GM23338 (cell line): ENCODE measurements around the gene FAT1.

ENCODE experiments used
- CREB1 ChIP-seq: fragments of 250-450 bp; sonication (Bioruptor Pico); IDR thresholded peaks from 2 replicates; pipeline ENCODE4 v1.5.0; 2020; ENCODE audit warnings: low read depth, mild to moderate bottlenecking, moderate library complexity
- EZH2 ChIP-seq: fragments of 200-600 bp; sonication (generic); IDR thresholded peaks from one replicate; pipeline ENCODE4 v1.8.0; 2017; ENCODE audit warnings: antibody characterized with exemption, mild to moderate bottlenecking, low read depth; ENCODE audit not compliant: unreplicated experiment
- EZH2phosphoT487 ChIP-seq: fragments of 200-600 bp; sonication (generic); IDR thresholded peaks from one replicate; pipeline ENCODE4 v1.8.1; 2018; ENCODE audit warnings: antibody characterized with exemption; ENCODE audit not compliant: unreplicated experiment
- POLR2AphosphoS5 ChIP-seq: IDR thresholded peaks from 2 replicates; pipeline ENCODE4 v1.6.1; 2016; ENCODE audit warnings: antibody characterized with exemption, low read depth
- STAT1 ChIP-seq: IDR thresholded peaks from one replicate; pipeline ENCODE4 v1.6.1; 2016; ENCODE audit warnings: antibody characterized with exemption; ENCODE audit not compliant: unreplicated experiment
- TF ChIP-seq, protein P1 (sequence below), 2 experiments: fragments of 200-600 bp in 1 of 2; sonication (generic) in 1 of 2; conservative IDR thresholded peaks; 2 replicates each; pipeline versions ENCODE4 v1.5.1 to v1.6.1; 2016 to 2017; ENCODE audit warnings: antibody characterized with exemption in 2 of 2, low read depth in 2 of 2, mild to moderate bottlenecking in 2 of 2, moderate library complexity in 1 of 2
- TF ChIP-seq, protein P2 (sequence below): IDR thresholded peaks from one replicate; pipeline ENCODE4 v1.6.1; 2018; ENCODE audit warnings: antibody characterized with exemption; ENCODE audit not compliant: unreplicated experiment

DNA sequence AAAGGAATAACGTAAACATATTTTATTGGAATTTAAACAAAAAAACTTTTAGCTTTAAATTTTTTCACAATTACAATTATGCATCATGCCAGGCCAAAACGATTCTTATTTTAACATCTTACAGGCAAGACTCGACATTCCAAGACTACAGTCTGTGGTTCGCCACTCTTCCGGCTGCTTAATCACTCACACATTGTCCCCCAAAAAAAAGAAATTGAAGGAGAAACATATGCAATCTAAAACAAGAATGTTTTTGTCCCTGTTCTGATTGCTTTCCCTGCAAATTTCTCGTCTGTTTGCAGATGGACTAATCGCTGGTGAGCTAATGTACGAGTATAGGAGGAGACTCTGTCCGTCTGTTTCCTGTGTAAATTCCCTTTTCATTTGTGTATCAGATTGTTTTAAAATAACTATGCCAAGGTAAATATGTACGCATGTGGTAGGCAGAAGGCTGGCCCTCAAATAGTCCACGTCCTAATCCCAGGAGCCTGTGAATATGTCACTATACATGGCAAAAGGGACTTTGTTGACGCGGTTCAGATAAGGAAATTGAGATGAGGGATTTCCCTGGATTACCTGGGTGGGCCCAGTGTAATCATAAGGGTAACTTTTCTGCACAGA is 130.6 kb downstream of the FAT1 start:
- TF ChIP-seq STAT1, result no peak
- TF ChIP-seq, protein P1, sequence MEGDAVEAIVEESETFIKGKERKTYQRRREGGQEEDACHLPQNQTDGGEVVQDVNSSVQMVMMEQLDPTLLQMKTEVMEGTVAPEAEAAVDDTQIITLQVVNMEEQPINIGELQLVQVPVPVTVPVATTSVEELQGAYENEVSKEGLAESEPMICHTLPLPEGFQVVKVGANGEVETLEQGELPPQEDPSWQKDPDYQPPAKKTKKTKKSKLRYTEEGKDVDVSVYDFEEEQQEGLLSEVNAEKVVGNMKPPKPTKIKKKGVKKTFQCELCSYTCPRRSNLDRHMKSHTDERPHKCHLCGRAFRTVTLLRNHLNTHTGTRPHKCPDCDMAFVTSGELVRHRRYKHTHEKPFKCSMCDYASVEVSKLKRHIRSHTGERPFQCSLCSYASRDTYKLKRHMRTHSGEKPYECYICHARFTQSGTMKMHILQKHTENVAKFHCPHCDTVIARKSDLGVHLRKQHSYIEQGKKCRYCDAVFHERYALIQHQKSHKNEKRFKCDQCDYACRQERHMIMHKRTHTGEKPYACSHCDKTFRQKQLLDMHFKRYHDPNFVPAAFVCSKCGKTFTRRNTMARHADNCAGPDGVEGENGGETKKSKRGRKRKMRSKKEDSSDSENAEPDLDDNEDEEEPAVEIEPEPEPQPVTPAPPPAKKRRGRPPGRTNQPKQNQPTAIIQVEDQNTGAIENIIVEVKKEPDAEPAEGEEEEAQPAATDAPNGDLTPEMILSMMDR (conservative IDR thresholded peaks at IDR 0.05; ENCODE audit: low read depth in 2 of 2), result no peak
- TF ChIP-seq POLR2AphosphoS5, result no peak
- no peak for TF ChIP-seq CREB1 (CRISPR knock-in tag)
- TF ChIP-seq, protein P2, sequence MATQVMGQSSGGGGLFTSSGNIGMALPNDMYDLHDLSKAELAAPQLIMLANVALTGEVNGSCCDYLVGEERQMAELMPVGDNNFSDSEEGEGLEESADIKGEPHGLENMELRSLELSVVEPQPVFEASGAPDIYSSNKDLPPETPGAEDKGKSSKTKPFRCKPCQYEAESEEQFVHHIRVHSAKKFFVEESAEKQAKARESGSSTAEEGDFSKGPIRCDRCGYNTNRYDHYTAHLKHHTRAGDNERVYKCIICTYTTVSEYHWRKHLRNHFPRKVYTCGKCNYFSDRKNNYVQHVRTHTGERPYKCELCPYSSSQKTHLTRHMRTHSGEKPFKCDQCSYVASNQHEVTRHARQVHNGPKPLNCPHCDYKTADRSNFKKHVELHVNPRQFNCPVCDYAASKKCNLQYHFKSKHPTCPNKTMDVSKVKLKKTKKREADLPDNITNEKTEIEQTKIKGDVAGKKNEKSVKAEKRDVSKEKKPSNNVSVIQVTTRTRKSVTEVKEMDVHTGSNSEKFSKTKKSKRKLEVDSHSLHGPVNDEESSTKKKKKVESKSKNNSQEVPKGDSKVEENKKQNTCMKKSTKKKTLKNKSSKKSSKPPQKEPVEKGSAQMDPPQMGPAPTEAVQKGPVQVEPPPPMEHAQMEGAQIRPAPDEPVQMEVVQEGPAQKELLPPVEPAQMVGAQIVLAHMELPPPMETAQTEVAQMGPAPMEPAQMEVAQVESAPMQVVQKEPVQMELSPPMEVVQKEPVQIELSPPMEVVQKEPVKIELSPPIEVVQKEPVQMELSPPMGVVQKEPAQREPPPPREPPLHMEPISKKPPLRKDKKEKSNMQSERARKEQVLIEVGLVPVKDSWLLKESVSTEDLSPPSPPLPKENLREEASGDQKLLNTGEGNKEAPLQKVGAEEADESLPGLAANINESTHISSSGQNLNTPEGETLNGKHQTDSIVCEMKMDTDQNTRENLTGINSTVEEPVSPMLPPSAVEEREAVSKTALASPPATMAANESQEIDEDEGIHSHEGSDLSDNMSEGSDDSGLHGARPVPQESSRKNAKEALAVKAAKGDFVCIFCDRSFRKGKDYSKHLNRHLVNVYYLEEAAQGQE, result no peak
- TF ChIP-seq EZH2, result no peak
- TF ChIP-seq EZH2phosphoT487, result no peak
